HEK293 (cell line): ENCODE data around the gene ATP5F1D.

ENCODE experiments used
- ATF2 ChIP-seq: fragments of 450-650 bp; formaldehyde crosslinking; IDR thresholded peaks from 2 replicates; pipeline ENCODE4 v1.5.1; 2016; ENCODE audit warnings: missing biosample characterization, missing genetic modification characterization, low read depth
- CTCF ChIP-seq: fragments of 450-650 bp; formaldehyde crosslinking; IDR thresholded peaks from 2 replicates; pipeline ENCODE4 v1.5.1; 2016; ENCODE audit warnings: missing biosample characterization, missing genetic modification characterization
- GLI4 ChIP-seq: fragments of 450-650 bp; formaldehyde crosslinking; IDR thresholded peaks from 2 replicates; pipeline ENCODE4 v1.5.1; 2016; ENCODE audit warnings: missing biosample characterization, missing genetic modification characterization
- HOXA7 ChIP-seq: sonication (generic); formaldehyde crosslinking; IDR thresholded peaks from 2 replicates; pipeline ENCODE4 v1.8.1; 2022; ENCODE audit warnings: missing genetic modification reagents, borderline replicate concordance
- INSM2 ChIP-seq: fragments of 450-650 bp; formaldehyde crosslinking; IDR thresholded peaks from 2 replicates; pipeline ENCODE4 v1.5.1; 2016; ENCODE audit warnings: missing biosample characterization, missing genetic modification characterization
- KLF9 ChIP-seq: fragments of 450-650 bp; formaldehyde crosslinking; IDR thresholded peaks from 2 replicates; pipeline ENCODE4 v1.5.1; 2016; ENCODE audit warnings: missing biosample characterization, missing genetic modification characterization, low read depth
- MYNN ChIP-seq: fragments of 450-650 bp; formaldehyde crosslinking; IDR thresholded peaks from 2 replicates; pipeline ENCODE4 v1.5.1; 2016; ENCODE audit warnings: missing biosample characterization, missing genetic modification characterization, borderline replicate concordance
- PRDM2 ChIP-seq: fragments of 450-650 bp; formaldehyde crosslinking; IDR thresholded peaks from 2 replicates; pipeline ENCODE4 v1.5.1; 2016; ENCODE audit warnings: missing biosample characterization, missing genetic modification characterization, borderline replicate concordance
- REST ChIP-seq: fragments of 450-650 bp; formaldehyde crosslinking; IDR thresholded peaks from 2 replicates; pipeline ENCODE4 v1.5.1; 2016; ENCODE audit warnings: missing biosample characterization, missing genetic modification characterization
- YY1 ChIP-seq: fragments of 450-650 bp; formaldehyde crosslinking; IDR thresholded peaks from 2 replicates; pipeline ENCODE4 v1.5.1; 2018; ENCODE audit warnings: missing biosample characterization, missing genetic modification characterization
- ZBTB7A ChIP-seq: fragments of 450-650 bp; formaldehyde crosslinking; IDR thresholded peaks from 2 replicates; pipeline ENCODE4 v1.5.1; 2016; ENCODE audit warnings: low read depth, missing biosample characterization, missing genetic modification characterization
- ZFP37 ChIP-seq: fragments of 450-650 bp; formaldehyde crosslinking; IDR thresholded peaks from 2 replicates; pipeline ENCODE4 v1.5.1; 2016; ENCODE audit warnings: missing biosample characterization, missing genetic modification characterization
- ZNF175 ChIP-seq: fragments of 450-650 bp; formaldehyde crosslinking; IDR thresholded peaks from 2 replicates; pipeline ENCODE4 v1.5.1; 2016; ENCODE audit warnings: missing biosample characterization, missing genetic modification characterization
- ZNF184 ChIP-seq: fragments of 450-650 bp; IDR thresholded peaks from 2 replicates; pipeline ENCODE4 v1.5.1; 2018; ENCODE audit warnings: missing biosample characterization, mild to moderate bottlenecking, missing genetic modification characterization
- ZNF354C ChIP-seq: fragments of 450-650 bp; formaldehyde crosslinking; IDR thresholded peaks from 2 replicates; pipeline ENCODE4 v1.5.1; 2016; ENCODE audit warnings: missing biosample characterization, missing genetic modification characterization, low read depth, borderline replicate concordance
- ZNF398 ChIP-seq: fragments of 450-650 bp; formaldehyde crosslinking; IDR thresholded peaks from 2 replicates; pipeline ENCODE4 v1.5.1; 2017; ENCODE audit warnings: missing biosample characterization, missing genetic modification characterization
- ZNF585B ChIP-seq: fragments of 450-650 bp; formaldehyde crosslinking; IDR thresholded peaks from 2 replicates; pipeline ENCODE4 v1.5.1; 2016; ENCODE audit warnings: missing biosample characterization, missing genetic modification characterization
- ZNF610 ChIP-seq: fragments of 450-650 bp; formaldehyde crosslinking; IDR thresholded peaks from 2 replicates; pipeline ENCODE4 v1.5.1; 2016; ENCODE audit warnings: missing biosample characterization, missing genetic modification characterization, borderline replicate concordance
- ZNF629 ChIP-seq: fragments of 450-650 bp; formaldehyde crosslinking; IDR thresholded peaks from 2 replicates; pipeline ENCODE4 v1.5.1; 2017; ENCODE audit warnings: missing biosample characterization, missing genetic modification characterization
- ZSCAN18 ChIP-seq: fragments of 450-650 bp; formaldehyde crosslinking; IDR thresholded peaks from 2 replicates; pipeline ENCODE4 v1.5.1; 2016; ENCODE audit warnings: missing biosample characterization, missing genetic modification characterization

The ATP5F1D gene

GRCh38 chr19:1223018-1223855 is 18.3 kb upstream of the ATP5F1D start (continued):
- TF ChIP-seq REST (tag by site-specific recombination): no peak
- TF ChIP-seq ZNF398 (tag by site-specific recombination): no peak
- no peak for TF ChIP-seq GLI4 (tag by site-specific recombination)
- no peak; the same call in 1 of the 2 replicates for TF ChIP-seq INSM2 (tag by site-specific recombination)
- TF ChIP-seq PRDM2 (tag by site-specific recombination): no peak
- peak; percentile 32; the same call in 1 of the 2 replicates for TF ChIP-seq ZBTB7A
- no peak for TF ChIP-seq ZNF610 (tag by site-specific recombination)
- TF ChIP-seq MYNN (tag by site-specific recombination): no peak
- no peak for TF ChIP-seq HOXA7 (CRISPR knock-in tag)
- TF ChIP-seq ZNF354C: no peak
- no peak for TF ChIP-seq YY1
- TF ChIP-seq ZFP37 (tag by site-specific recombination): no peak
- TF ChIP-seq ZNF629 (tag by site-specific recombination): peak; percentile 80
- peak; percentile 92 for TF ChIP-seq ATF2 (tag by site-specific recombination)
- TF ChIP-seq ZSCAN18: no peak
- TF ChIP-seq KLF9 (tag by site-specific recombination): no peak
- TF ChIP-seq ZNF175: no peak
- no peak for TF ChIP-seq ZNF585B (tag by site-specific recombination)
- TF ChIP-seq ZNF184 (tag by site-specific recombination): no peak
- peak; percentile 79 for TF ChIP-seq CTCF (tag by site-specific recombination)
